Liver (tissue), 3 donors: ENCODE measurements around the gene ZNF808.
"Not testable (repeated sequence)": the region's sequence is repeated elsewhere in the genome, so short reads cannot be mapped to it uniquely, and the experiment has no call there.

Experiments used
- JUND ChIP-seq, 2 donors: IDR thresholded peaks; 2 replicates each; pipeline ENCODE4 v1.6.1; 2016; ENCODE audit warnings: antibody characterized with exemption in 2 of 2
- RAD21 ChIP-seq, 2 donors: IDR thresholded peaks; 2 replicates each; pipeline ENCODE4 v1.6.1; 2016; ENCODE audit warnings: antibody characterized with exemption in 2 of 2, mild to moderate bottlenecking in 2 of 2
- RXRA ChIP-seq, 2 donors: IDR thresholded peaks; 2 replicates each; pipeline ENCODE4 v1.6.1; 2017 to 2018; ENCODE audit warnings: antibody characterized with exemption in 2 of 2, mild to moderate bottlenecking in 1 of 2
- SP1 ChIP-seq: IDR thresholded peaks from 2 replicates; pipeline ENCODE4 v1.6.1; 2018; ENCODE audit warnings: antibody characterized with exemption, mild to moderate bottlenecking
- TAF1 ChIP-seq: conservative IDR thresholded peaks from 2 replicates; pipeline ENCODE4 v1.6.1; 2016; ENCODE audit warnings: antibody characterized with exemption, mild to moderate bottlenecking
- TF ChIP-seq, protein P1 (sequence below): fragments of 150-350 bp; IDR thresholded peaks from 2 replicates; pipeline ENCODE4 v1.5.1; 2017; ENCODE audit warnings: improper control_type of control experiment, low read depth, low read length; ENCODE audit not compliant: missing input control
- TF ChIP-seq, protein P2 (sequence below): IDR thresholded peaks from 2 replicates; pipeline ENCODE4 v1.6.1; 2016; ENCODE audit warnings: antibody characterized with exemption, mild to moderate bottlenecking
- donor health status: healthy.
- donor health status: healthy.

DNA sequence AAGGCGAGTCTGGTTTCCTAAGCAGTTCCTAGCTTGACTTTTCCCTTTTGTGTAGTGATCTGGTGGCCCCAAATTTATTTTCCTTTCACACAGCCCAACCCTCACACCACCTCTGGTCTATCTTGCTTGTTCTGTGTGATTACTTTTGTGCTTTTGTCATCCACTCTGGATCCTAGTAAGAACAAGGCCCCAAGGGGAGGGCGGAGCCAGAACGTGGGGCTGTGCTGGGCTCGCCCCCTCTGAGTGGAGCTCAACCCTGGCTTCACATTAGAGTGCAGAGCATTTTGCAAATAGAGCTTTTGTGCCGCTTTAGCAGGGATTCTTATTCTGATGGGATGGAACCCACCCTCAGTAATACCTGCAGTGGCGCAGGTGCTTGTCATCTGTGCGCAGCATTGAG lies 42.4 kb upstream of the ZNF808 start:
- TF ChIP-seq, protein P1, sequence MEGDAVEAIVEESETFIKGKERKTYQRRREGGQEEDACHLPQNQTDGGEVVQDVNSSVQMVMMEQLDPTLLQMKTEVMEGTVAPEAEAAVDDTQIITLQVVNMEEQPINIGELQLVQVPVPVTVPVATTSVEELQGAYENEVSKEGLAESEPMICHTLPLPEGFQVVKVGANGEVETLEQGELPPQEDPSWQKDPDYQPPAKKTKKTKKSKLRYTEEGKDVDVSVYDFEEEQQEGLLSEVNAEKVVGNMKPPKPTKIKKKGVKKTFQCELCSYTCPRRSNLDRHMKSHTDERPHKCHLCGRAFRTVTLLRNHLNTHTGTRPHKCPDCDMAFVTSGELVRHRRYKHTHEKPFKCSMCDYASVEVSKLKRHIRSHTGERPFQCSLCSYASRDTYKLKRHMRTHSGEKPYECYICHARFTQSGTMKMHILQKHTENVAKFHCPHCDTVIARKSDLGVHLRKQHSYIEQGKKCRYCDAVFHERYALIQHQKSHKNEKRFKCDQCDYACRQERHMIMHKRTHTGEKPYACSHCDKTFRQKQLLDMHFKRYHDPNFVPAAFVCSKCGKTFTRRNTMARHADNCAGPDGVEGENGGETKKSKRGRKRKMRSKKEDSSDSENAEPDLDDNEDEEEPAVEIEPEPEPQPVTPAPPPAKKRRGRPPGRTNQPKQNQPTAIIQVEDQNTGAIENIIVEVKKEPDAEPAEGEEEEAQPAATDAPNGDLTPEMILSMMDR: not testable (repeated sequence)
- TF ChIP-seq RAD21 (IDR thresholded peaks at IDR 0.05); RXRA (IDR thresholded peaks at IDR 0.05); SP1; JUND (IDR thresholded peaks at IDR 0.05); TAF1: not testable (repeated sequence)
- TF ChIP-seq, protein P2, sequence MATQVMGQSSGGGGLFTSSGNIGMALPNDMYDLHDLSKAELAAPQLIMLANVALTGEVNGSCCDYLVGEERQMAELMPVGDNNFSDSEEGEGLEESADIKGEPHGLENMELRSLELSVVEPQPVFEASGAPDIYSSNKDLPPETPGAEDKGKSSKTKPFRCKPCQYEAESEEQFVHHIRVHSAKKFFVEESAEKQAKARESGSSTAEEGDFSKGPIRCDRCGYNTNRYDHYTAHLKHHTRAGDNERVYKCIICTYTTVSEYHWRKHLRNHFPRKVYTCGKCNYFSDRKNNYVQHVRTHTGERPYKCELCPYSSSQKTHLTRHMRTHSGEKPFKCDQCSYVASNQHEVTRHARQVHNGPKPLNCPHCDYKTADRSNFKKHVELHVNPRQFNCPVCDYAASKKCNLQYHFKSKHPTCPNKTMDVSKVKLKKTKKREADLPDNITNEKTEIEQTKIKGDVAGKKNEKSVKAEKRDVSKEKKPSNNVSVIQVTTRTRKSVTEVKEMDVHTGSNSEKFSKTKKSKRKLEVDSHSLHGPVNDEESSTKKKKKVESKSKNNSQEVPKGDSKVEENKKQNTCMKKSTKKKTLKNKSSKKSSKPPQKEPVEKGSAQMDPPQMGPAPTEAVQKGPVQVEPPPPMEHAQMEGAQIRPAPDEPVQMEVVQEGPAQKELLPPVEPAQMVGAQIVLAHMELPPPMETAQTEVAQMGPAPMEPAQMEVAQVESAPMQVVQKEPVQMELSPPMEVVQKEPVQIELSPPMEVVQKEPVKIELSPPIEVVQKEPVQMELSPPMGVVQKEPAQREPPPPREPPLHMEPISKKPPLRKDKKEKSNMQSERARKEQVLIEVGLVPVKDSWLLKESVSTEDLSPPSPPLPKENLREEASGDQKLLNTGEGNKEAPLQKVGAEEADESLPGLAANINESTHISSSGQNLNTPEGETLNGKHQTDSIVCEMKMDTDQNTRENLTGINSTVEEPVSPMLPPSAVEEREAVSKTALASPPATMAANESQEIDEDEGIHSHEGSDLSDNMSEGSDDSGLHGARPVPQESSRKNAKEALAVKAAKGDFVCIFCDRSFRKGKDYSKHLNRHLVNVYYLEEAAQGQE: not testable (repeated sequence)
